Stimulated activated CD4-positive, alpha-beta T cell treated with anti-CD3 and anti-CD28 coated beads, Interleukin-1b, Interleukin-23, amount 100 ng/mL, for 48 hours (primary cell): ENCODE measurements around the gene FUS.
"Not testable (repeated sequence)": the region's sequence is repeated elsewhere in the genome, so short reads cannot be mapped to it uniquely, and the experiment has no call there.

Source experiments
- DNase-seq: peaks from one replicate; pipeline ENCODE4 v3.0.0-alpha.2; 2020

The FUS gene

DNA sequence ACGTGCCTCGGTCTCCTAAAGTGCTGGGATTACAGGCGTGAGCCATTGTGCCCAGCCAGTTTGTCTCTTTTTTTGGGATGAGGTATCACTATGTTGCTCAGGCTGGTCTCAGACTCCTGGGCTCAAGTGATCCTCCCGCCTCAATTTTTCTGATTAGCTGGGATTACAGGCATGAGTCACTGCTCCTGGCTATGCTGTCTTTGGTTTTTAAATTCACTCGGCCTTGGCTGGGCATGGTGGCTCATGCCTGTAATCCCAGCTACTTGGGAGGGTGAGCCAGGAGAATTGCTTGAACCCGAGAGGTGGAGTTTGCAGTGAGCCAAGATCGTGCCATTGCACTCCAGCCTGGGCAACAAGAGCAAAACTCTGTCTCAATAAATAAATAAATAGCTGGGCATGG is 35.5 kb upstream of the FUS start:
- not testable (repeated sequence) for DNase-seq

DNA sequence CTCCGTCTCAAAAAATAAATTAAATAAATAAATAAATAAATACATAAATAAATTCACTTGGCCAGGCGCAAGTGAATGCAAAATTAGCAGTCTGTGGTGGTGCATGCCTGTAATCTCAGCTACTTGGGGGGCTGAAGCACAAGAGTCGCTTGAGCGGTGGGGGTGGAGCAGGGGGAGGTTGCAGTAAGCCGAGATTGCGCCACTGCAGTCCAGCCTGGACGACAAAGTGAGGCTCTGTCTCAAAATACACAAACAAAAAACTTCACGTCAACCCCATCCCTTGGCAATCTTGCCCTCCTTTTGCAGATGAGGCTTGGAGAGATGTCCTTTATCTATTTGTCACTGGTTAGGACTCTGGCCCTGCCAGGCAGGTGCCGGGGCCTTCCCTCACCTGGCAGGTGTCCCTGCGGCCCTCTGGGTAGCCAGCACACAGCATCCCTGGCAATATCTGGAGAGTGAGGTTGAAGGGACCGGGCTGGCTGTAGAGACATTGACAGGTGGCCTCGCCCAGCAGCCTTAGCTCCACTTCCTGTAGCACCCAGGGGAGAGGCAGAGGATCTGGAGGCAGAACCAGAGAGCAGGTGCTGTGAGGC is 34.4 kb upstream of the FUS start:
- no peak for DNase-seq

DNA sequence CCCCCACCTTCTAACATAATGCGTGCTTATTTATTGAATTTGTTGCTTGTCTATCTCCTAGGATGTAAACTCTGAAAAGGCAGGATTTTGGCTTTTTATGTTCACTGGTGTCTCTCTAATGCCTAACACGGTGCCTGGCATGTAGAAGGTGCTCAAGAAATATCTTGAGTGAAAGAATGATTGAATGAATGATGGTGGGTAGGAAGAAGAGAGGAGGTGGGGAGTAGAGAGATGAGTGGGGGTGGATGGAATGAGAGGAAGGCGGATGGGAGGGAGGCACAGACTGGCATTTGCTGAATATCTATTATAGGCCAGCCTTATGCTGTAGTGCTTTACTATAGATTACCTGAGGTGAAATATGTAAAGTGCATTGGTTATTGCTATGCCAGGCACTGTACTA is 32.4 kb upstream of the FUS start:
- no peak for DNase-seq

DNA sequence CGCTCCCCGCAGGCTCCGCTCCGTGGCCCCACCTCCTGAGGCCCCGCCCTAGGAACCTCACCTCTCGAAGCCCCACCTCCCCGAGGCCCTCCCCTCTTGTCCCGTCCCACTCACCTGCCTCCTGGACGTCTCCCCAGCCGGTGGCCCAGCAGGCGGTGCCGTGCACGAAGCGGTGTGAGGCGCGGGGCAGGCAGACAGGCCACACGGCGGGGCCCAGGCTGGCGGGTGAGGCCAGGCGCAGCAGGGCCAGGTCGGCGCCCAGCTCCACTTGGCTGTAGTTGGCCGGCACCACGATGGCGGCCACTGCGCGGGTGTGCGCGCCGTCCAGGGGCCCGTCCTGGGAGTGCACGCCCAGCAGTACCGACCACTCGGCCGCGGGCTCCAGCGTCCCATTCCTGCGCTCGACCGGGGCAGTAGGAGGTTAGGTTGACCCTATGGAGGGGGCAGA is 31.6 kb upstream of the FUS start:
- DNase-seq: no peak

DNA sequence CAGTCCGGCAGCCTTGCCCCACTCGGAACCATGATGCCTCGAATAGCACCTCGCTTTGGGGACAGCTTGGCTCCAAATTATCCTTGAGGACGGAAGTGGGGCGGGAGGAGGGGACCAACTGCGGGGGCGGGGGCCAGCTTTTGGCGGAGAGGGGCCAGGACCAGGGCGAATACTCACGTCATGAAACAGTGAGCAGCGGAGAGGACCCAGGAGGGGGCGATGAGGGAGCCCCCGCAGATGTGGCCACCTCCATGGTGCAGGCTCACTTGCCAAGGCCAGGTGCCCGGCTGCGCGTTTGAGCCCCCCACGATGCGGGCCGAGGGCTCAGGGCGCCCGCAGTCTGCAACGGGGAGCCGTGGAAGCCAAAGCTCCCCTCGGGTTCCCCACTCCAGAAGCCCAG is 31.0 kb upstream of the FUS start:
- no peak for DNase-seq

DNA sequence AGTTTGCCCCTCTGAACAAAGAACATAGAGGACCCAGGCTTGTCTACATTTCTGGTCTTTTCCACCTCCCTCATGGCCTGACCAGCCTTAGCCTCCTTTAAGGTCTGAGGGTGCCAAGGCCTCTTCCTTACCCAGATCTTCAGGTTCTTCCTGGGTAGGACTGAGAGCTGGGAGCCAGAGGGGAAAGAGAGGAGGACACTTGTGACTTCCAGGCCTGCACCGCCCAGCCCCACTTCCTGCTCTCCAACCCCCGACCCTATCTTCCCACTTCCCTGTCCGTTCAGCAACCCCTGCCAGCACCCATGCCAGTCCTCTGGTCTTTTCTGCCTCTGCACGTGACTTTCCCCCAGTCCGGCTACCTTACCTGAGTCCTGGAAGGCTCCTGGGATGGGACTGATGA is 30.6 kb upstream of the FUS start:
- DNase-seq: no peak

DNA sequence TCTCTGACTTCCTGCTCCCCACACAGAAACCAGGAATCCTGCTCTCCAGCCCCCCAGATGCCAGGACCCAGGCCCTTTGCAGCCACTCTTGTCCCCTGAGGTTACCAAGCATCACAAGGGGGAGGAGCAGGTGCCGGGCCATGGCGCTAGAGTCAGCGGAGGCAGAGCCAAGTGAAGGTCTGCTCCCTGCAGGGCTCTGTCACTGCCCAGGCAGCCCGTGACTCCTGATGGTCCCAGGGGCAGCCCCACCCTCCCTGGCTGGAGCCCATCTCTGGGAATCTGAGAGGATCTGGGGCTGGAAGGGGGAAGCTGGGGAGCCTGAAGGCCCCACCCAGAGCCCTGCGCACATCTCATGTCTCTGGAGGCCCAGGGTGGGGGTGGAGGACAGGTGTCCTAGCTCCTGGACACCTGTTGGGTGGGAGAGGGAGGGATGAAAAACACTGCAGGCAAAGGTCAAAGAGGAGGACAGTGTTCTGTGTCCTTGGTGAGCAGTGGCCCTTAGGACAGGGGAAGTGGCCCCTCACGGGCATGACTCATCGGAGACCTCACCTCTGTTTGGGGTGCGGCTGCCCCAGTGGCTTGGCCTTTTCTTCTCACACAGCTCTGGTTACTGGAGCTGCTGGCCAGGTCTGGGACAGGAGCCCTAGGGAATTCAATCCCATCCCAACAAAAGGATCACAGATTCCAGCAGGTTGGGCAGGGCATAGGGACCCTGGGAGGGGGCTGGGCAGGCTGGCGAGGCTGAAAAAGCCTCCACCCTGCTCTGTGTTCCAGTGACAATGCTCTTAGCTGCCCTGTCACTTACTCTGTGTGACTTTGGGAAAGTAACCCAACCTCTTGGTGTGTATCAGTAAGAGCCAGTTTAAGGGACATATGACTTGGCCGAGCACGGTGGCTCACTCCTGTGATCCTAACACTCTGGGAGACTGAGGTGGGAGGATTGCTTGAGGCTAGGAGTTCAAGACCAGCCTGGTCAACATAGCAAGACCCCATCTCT is 29.7 kb upstream of the FUS start, which contains the start of gene PRSS36:
TSS of gene PRSS36 (minus strand) at position 173 of the 997 bp plus-strand sequence. CDS start at position 142, 31 bp downstream.
- no peak for DNase-seq

DNA sequence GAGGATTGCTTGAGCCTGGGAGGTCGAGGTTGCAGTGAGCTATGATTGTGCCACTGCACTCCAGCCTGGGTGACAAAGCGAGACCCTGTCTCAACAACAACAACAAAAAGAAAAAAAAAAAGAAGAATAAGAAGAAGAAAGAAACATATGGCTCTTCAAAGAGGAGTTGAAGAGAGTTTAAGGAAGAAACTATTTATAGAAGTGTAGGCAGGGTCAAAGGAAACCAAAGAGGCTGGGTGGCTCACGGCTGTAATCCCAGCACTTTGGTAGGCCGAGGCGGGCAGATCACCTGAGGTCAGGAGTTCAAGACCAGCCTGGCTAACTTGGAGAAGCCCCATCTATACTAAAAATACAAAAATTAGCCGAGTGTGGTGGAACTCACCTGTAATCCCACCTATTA is 29.0 kb upstream of the FUS start:
- not testable (repeated sequence) for DNase-seq

DNA sequence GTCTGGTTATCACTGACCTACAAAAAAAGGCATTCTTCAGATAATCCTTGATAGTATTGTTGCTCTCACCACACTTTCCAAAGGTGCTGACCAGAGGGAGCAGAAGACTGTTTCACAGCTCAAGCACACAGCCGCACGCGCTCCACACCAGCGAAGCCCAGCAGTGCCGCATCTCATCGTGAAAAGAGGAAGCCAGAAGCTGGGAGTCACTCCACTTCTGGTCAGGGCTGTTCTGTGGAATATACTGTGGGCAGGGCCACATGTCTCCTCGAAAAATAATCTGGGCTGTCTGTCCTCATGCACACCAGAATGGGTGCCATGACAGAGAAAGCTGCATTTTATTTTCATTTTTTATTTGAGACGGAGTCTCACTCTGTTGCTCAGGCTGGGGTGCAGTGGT is 22.8 kb upstream of the FUS start:
- no peak for DNase-seq

DNA sequence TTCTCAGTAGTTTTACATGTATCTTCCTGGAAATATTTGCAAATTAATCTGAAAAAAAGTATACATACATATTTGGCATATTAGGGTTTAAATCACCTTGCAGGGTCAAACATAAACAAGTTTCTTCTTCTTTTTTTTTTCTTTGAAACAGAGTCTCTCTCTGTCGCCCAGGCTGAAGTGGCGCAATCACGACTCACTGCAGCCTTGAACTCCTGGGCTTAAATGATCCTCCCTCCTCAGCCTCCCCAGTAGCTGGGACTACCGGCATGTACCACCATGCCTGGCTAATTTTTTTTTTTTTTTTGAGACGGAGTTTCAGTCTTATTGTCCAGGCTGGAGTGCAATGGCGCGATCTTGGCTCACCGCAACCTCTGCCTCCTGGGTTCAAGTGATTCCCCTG is 12.6 kb upstream of the FUS start:
- DNase-seq: no peak

DNA sequence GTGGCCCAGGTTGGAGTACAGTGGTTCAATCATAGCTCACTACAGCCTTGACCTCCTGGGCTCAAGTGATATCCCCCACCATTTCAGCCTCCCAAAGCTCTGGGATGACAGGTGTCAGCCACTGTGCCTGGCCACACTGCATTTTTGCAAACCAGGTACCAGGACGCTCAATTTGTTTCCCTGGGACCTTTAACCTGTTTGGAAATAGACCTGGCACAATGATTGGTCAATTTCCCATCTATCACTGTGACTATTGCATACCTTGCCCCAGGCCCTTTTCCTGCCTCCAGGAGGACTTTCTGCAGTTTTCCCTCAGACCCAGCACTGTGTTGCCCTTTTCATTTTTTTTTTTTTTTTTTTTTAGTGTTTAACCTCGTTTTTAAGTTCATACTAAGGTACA is 11.1 kb upstream of the FUS start:
- DNase-seq: no peak

DNA sequence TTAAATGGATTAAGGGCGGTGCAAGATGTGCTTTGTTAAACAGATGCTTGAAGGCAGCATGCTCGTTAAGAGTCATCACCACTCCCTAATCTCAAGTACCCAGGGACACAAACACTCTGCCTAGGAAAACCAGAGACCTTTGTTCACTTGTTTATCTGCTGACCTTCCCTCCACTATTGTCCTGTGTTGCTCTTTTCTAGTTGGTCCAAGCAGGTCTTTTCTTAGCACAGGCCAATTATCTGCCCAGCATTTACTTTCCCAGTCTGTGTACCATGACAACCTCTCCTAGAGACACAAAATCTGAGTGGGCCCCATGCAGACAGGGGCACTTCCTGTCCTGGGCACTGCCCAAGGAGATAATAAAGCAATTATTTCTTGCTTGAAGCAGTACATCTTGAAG is 9.9 kb upstream of the FUS start:
- not testable (repeated sequence) for DNase-seq

DNA sequence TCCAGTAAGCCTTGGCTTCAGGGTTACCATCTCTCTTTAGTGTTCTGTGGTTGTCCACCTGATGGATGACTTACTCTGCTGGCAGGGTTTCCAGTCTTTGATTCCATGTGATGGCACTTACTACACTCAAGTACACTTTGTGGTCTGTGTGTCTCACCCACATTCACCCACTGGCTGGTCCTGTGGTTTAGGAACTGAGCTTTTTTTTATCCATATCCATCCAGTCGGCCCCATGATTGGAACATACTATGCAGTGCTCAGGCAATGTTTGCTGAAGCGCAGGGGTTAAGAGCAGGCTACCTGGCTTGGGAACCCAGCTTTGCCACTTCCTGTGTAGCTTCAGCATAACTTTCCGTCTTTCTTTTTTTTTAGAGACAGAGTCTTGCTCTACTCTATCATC is 2.8 kb upstream of the FUS start:
- peak; percentile 59 for DNase-seq

DNA sequence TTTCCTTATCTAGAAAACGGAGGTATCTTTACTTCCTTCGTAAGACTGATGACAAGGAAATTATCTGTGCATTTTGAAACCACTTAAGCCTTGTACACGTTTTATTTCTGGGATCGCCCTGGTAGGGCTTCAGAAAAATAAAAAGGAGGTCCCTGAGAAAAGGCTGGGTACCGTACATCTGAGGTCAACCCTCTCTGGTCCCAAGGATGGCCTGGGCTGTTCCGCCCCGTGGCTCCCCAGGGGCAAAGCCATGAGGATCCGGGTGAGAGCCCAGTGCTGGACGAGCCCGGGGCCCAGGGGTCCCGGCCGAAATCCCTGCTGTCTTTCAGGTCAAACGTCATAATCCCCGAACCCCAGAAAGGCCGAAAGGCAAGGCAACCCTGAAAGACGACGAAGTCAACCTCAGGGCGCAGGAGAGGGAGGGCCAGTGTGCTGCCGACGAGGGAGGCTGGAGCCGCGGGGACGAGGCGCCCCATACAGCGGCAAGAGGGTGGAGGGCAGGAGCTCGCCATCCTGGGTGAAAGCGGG is 656 bp upstream of the FUS start:
- DNase-seq: no peak

DNA sequence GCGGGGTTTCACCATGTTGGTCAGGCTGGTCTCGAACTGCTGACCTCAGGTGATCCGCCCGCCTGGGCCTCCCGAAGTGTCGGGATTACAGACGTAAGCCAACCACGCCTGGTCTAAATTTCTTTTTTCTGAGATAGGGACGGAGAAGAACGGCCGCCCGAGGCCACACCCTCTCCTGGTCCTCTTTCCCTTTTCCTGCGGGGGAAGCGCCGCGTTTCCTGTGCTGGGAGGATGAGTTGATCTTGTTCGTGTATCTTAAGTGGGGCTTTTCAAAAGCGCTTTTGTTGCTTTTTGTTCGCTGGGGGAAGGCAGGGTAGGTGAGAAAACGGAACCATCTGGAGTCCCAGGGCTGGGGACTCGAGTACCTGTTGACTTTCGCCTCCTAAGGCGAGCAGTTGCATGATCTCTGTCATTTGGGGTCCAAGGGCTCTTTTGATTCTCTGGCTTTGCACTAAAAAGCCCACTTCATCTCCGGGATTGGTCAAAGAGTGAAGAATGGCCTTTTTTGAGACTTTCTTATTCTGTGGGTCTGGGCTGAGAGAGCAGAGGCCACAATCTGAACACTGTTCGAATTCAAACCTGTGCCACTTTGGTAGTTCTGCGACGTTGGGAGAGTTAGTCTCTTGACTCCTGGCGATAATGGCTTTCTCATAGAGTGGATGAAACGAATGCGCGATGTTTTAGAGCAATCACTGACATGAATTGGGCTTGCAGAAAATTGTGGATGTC is 1.3 kb downstream of the FUS start:
- DNase-seq: peak; percentile 41

DNA sequence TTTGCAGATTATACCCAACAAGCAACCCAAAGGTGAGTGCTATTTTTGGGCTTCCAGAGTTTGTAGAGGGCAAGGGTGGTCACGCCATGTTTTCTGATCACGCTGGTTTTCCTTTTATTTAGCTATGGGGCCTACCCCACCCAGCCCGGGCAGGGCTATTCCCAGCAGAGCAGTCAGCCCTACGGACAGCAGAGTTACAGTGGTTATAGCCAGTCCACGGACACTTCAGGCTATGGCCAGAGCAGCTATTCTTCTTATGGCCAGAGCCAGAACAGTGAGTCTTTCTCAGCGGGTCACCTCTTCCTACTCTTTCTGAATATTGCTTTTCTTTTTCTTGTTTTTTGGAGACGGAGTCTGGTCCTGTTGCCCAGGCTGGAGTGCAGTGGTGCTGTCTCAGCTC is 2.5 kb downstream of the FUS start:
- DNase-seq: no peak

DNA sequence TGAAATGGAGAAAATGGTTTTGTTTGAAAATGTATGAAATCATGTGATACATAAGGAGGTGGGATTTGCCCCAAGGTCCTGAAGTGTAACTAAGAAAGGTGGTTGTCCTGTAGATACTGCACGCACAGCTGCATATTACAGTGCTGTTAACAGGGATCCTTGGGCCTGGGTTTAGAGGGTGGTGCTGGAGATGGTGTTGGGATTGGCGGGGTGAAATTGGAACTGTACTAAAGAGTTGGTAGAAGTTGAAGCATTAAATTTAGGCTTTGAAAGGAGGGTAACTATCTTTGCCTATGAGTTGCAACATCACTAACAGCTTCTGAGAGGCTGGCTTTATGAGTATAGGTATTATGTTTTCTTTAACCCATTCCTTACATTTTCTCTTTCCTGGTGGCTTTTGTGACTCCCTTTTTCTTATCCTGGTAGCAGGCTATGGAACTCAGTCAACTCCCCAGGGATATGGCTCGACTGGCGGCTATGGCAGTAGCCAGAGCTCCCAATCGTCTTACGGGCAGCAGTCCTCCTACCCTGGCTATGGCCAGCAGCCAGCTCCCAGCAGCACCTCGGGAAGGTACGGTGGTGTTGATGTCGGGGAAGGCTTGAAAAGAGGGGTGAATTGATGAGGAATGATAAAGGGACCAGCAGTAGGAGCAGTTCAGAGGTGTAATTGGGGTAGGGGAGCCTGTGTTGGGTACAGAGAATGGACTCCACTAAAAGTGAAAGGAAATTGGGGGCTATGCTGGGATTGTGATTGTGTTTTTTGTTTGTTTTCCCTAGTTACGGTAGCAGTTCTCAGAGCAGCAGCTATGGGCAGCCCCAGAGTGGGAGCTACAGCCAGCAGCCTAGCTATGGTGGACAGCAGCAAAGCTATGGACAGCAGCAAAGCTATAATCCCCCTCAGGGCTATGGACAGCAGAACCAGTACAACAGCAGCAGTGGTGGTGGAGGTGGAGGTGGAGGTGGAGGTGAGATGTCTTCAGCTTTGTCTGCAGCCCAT is 3.8 kb downstream of the FUS start:
- DNase-seq: no peak

DNA sequence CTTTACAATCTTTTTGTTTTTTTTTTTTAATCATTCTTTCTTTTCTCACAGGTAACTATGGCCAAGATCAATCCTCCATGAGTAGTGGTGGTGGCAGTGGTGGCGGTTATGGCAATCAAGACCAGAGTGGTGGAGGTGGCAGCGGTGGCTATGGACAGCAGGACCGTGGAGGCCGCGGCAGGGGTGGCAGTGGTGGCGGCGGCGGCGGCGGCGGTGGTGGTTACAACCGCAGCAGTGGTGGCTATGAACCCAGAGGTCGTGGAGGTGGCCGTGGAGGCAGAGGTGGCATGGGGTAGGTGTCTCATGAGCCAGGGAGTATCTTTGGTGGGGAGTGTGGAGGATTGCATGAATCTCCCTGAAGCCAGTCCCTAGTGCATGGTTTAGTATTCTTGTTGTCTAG is 4.9 kb downstream of the FUS start:
- DNase-seq: no peak

DNA sequence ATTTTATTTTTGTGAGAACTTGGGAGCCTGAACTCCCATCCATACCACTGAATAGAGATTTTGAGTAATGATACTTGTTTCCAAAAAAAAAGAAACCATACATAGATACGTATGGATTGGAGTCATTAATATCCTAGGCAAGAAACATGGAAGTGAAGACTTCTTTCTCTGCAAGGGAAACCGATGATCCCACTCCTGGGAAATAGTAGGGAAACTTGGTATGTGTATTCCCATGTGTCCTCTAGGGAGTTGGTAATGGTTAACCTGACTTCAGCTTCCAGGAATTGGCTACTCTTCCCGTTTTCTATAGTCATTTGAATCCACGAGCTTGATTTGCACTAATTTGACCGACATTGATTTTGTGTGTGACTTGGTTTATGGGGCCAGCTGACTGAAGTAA is 5.4 kb downstream of the FUS start:
- DNase-seq: no peak

DNA sequence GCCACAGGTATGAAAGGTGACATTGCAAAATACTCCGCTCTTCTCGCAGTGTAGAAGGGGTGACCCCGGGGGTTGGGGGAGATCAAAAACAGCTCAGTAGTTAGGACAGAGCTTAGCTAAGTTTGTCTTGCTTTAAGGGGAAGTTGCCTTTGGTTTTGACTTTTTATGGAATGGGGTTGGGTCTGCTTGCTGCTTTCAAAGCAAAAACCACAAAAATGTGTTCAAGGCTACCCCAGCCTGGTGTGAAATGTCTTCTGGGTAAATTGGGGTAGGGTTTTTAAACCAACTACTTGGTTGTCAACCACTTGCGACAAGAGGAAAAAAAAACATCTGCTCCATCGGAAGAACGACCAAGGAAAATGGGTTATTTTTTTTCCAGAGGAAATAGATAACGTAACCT is 6.2 kb downstream of the FUS start:
- DNase-seq: no peak

DNA sequence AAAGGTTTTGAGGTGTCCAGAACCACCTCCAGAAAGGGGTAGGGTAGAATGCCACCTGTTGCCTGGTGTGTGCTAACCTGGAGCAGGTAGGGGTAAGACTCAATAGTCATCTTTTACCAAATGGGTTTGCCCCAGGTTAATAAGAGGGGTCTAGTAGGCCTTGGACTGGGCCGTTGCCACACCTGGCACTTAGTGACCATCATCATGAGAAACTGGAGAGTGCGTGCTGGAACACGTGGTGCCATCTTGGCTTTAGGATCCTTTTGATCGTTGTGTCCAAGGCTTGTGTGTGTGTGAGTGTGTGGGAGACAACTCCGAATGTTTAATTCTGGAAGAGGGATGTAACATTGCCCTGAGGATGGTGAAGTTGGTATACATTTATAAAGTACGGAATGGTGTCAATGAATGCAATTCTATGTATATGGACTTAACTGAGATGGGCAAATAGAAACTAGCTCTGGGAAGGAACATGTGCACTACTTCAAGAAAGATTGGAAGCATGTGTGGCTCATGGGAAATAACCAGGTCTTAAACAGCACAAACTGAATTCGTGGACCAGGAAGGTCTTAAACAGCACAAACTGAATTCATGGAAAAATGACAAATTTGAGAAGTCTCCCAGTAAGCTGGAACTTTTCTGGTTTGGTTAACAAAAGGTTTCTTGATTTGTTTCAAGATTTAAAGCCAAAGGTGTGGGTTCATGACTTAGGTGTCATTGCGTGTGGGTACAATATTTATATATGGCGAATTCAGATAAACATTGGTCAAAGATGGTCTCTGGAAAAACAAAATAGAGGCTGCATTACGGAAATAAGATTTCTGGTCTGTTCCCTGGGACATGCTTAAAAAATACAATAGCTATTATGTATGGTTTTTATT is 7.2 kb downstream of the FUS start:
- DNase-seq: no peak
